Gastrocnemius medialis (tissue), 4 donors: ENCODE data around the gene EPHB6. TPM values are rescaled to one million over a fixed set of nuclear protein-coding genes. Genes with fewer than 3 reads are reported as not detected.

Experiments
- ATAC-seq, 2 donors: fragments of 150-250 bp; one replicate each; pipeline ENCODE4 v1.9.1; 2016
- DNase-seq, 2 donors: peaks; one replicate each; pipeline ENCODE4 v3.0.0-alpha.2; 2019
- H3K27ac ChIP-seq, 4 donors: fragments of 200-600 bp; sonication (generic); 1 replicate in 1 of 4; 2 replicates in 3 of 4; pipeline ENCODE4 v1.5.1; 2016 to 2018; ENCODE audit warnings: mild to moderate bottlenecking in 2 of 4, moderate library complexity in 1 of 4
- H3K27me3 ChIP-seq, 3 donors: fragments of 200-600 bp; sonication (generic) in 2 of 3; 1 replicate in 1 of 3; 2 replicates in 2 of 3; pipeline versions ENCODE4 v1.5.1 to v1.6.0; 2016 to 2019; ENCODE audit warnings: mild to moderate bottlenecking in 1 of 3, moderate library complexity in 1 of 3
- H3K36me3 ChIP-seq, 2 donors: fragments of 200-600 bp; sonication (generic) in 1 of 2; one replicate each; pipeline ENCODE4 v1.5.1; 2017 to 2018
- H3K4me1 ChIP-seq, 2 donors: fragments of 200-600 bp; sonication (generic) in 1 of 2; one replicate each; pipeline ENCODE4 v1.5.1; 2016 to 2017; ENCODE audit warnings: mild to moderate bottlenecking in 2 of 2
- H3K4me3 ChIP-seq, 4 donors: fragments of 200-600 bp; sonication (generic) in 3 of 4; 1 replicate in 1 of 4; 2 replicates in 3 of 4; pipeline ENCODE4 v1.5.1; 2016 to 2019; ENCODE audit warnings: mild to moderate bottlenecking in 2 of 4
- H3K9me3 ChIP-seq, 3 donors: fragments of 200-600 bp; sonication (generic) in 2 of 3; 1 replicate in 1 of 3; 2 replicates in 2 of 3; pipeline ENCODE4 v1.5.1; 2016 to 2019
- CTCF ChIP-seq, 5 experiments: fragments of 450-650 bp in 3 of 5; fragments of 200-600 bp in 2 of 5; sonication (generic) in 2 of 5; IDR thresholded peaks in 4 of 5; conservative IDR thresholded peaks in 1 of 5; 1 replicate in 4 of 5; 2 replicates in 1 of 5; pipeline ENCODE4 v1.5.1; 2016 to 2019; ENCODE audit warnings: antibody characterized with exemption in 5 of 5, mild to moderate bottlenecking in 3 of 5, moderate library complexity in 3 of 5
- POLR2A ChIP-seq, 2 donors: fragments of 450-650 bp; IDR thresholded peaks; one replicate each; pipeline ENCODE4 v1.6.1; 2017; ENCODE audit warnings: antibody characterized with exemption in 2 of 2, mild to moderate bottlenecking in 2 of 2, moderate library complexity in 2 of 2
- in situ Hi-C, 4 donors: fragments of 200-750 bp; cut with MboI; loops; one replicate each; pipeline versions ENCODE4 v1.15.0 to v1.8.0; 2017; ENCODE audit warnings: low sequenced_read_pairs in 4 of 4
- intact Hi-C: fragments of 100-400 bp; cut with DNase I; formaldehyde crosslinking; loops from one replicate; pipeline ENCODE4 v1.15.1; 2023; ENCODE audit warnings: low total_unique reads
- total RNA-seq, 4 donors: library from RNA; depleted of rRNA; stranded (reverse); fragments of >200 nt; gene quantifications; one replicate each; pipeline versions ENCODE4 v1.1.0 to v1.2.3, GENCODE V29; 2016

The EPHB6 gene
- total RNA-seq, 4 donors from 2014 or later, result 2.0 to 8.9 (median 2.8) TPM

- no peak for DNase-seq
- no peaks in the 10 kb centered on the region for H3K27me3 ChIP-seq
- H3K36me3 ChIP-seq, result no peaks in the 10 kb centered on the region
- intact Hi-C loops, result loop anchor here (5.0 kb wide), 2 partner anchors 151 to 361 kb away; no protein-coding TSS in a partner anchor
- H3K4me1 ChIP-seq, result peaks cover 2 to 12% of the 10 kb centered on the region in 2 donors
- no peaks in the 10 kb centered on the region for H3K9me3 ChIP-seq
- no peak overlapping the region for H3K4me3 ChIP-seq
- H3K27ac ChIP-seq, result no peak overlapping the region
- no peak for TF ChIP-seq CTCF (IDR thresholded peaks at IDR 0.05 in 4 of 5, conservative IDR thresholded peaks at IDR 0.05 in 1 of 5)
- TF ChIP-seq POLR2A (IDR thresholded peaks at IDR 0.05), result no peak
- ATAC-seq, result no peak
- in situ Hi-C loops, result loop anchor here (10.0 to 25.0 kb wide), 3 partner anchors 154 to 364 kb away; partner anchors contain the start of gene TAS2R40 (in 3 of the 4)
Observed at GRCh38 chr7:142851269-142851668, 3.6 kb upstream of the EPHB6 start.

DNA sequence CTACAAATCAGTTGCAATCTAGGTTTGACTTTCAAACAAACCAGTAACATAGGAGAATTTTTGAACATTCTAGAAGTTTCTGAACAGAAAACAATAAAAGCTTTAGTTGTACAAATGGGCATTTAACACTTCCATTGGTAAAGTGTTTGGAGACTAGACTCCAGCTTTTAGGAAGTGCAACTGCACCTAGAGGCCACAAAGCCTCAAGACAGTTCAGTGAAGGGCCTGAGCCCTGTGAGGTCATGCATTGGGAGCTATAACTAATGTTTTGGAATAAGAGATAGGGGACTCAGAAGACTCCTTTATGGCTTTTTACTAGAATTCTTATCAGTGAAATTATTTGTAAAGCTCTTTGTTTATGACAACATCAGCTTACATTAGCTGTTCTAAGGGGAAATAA, 3.0 kb upstream of the EPHB6 start:
- in situ Hi-C loops, result loop anchor here (10.0 to 25.0 kb wide), 3 partner anchors 153 to 363 kb away; partner anchors contain the start of gene TAS2R40 (in 3 of the 4)
- intact Hi-C loops, result loop anchor here (5.0 kb wide), 2 partner anchors 150 to 360 kb away; no protein-coding TSS in a partner anchor

DNA sequence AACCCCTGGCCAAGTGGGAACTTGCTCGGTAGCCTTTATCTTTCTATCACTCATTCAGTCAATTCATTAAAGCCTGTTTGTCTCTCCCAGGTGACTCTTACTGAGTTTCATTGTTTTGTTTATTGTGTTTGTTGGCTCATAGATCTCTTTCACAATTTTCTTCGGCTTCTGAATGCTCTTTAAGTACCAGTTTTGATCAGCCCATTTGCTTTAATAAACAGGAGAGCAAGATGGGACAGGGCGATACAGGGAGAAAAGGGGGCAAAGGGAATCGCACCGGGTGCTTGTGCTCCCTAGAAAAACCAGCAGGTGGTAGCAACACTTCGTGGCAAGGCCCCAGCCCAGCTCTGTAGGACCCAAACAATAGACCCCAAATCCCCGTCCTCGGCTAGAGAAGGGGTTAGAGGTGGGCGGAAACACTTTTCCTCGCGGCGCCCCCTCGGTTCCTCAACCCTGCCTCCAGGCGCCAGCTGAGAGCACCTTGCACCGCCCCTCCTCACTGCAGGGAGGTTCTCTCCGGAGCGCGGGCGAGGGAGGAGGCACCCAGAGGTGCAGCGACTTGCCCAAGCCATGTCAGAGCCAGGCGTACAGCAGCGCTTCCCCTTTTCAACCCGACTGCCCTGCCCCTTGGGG, 1.0 kb upstream of the EPHB6 start:
- no peaks in the 10 kb centered on the region for H3K9me3 ChIP-seq
- intact Hi-C loops (loop anchor here (1.0 to 5.0 kb wide), 3 partner anchors 12 to 358 kb away; no protein-coding TSS in a partner anchor), in situ Hi-C loops (loop anchor here (10.0 to 25.0 kb wide), 3 partner anchors 151 to 361 kb away; partner anchors contain the start of gene TAS2R40 (in 3 of the 4))
- TF ChIP-seq CTCF (IDR thresholded peaks at IDR 0.05 in 4 of 5, conservative IDR thresholded peaks at IDR 0.05 in 1 of 5) (peak; percentile 41 to 70 (median 64)), POLR2A (IDR thresholded peaks at IDR 0.05) (no peak)
- no peaks in the 10 kb centered on the region for H3K36me3 ChIP-seq
- H3K4me1 ChIP-seq, result peaks cover 2 to 12% of the 10 kb centered on the region in 2 donors
- H3K4me3 ChIP-seq, result peak overlapping the region; percentile 72 to 81 (median 76)
- ATAC-seq, result peak; percentile 62 to 75
- H3K27ac ChIP-seq, result peak overlapping the region; percentile 19 to 62 (median 56)
- no peaks in the 10 kb centered on the region for H3K27me3 ChIP-seq
- no peak for DNase-seq

More for the DNA sequence above, 3.0 kb upstream of the EPHB6 start:
- H3K4me1 ChIP-seq, result peaks cover 2 to 12% of the 10 kb centered on the region in 2 donors
- H3K36me3 ChIP-seq, result no peaks in the 10 kb centered on the region
- no peaks in the 10 kb centered on the region for H3K27me3 ChIP-seq
- H3K27ac ChIP-seq, result no peak overlapping the region
- DNase-seq (no peak), ATAC-seq (no peak)
- H3K9me3 ChIP-seq, result no peaks in the 10 kb centered on the region
- TF ChIP-seq CTCF (IDR thresholded peaks at IDR 0.05 in 4 of 5, conservative IDR thresholded peaks at IDR 0.05 in 1 of 5) (no peak), POLR2A (IDR thresholded peaks at IDR 0.05) (no peak)
- no peak overlapping the region for H3K4me3 ChIP-seq

GRCh38 chr7:142855114-142855743, 353 bp downstream of the EPHB6 start:
- H3K27me3 ChIP-seq, result no peaks in the 10 kb centered on the region
- TF ChIP-seq POLR2A (IDR thresholded peaks at IDR 0.05), result no peak
- TF ChIP-seq CTCF (IDR thresholded peaks at IDR 0.05 in 4 of 5, conservative IDR thresholded peaks at IDR 0.05 in 1 of 5), result no peak
- in situ Hi-C loops (loop anchor here (10.0 to 25.0 kb wide), 3 partner anchors 150 to 360 kb away; partner anchors contain the start of gene TAS2R40 (in 3 of the 4)), intact Hi-C loops (no loop called here)
- DNase-seq (no peak), ATAC-seq (no peak)
- H3K27ac ChIP-seq, result peak overlapping the region in 3 of 4 donors; percentile 27 to 53 (median 43)
- H3K4me1 ChIP-seq, result peaks cover 2 to 12% of the 10 kb centered on the region in 2 donors
- H3K36me3 ChIP-seq, result no peaks in the 10 kb centered on the region
- H3K9me3 ChIP-seq, result no peaks in the 10 kb centered on the region
- peak overlapping the region; percentile 72 to 81 (median 76) for H3K4me3 ChIP-seq
